Spleen (tissue), 7 donors: Measurements from ENCODE around the gene TSEN54.

Experiments used
- POLR2A ChIP-seq, 3 donors: fragments of 450-650 bp; IDR thresholded peaks; one replicate each; pipeline ENCODE4 v1.5.1; 2017; ENCODE audit warnings: antibody characterized with exemption in 3 of 3, mild to moderate bottlenecking in 1 of 3
- TF ChIP-seq, protein P1 (sequence below), 11 experiments: fragments of 200-600 bp in 7 of 11; fragments of 450-650 bp in 4 of 11; sonication (generic) in 4 of 11; IDR thresholded peaks in 8 of 11; conservative IDR thresholded peaks in 3 of 11; 1 replicate in 7 of 11; 2 replicates in 4 of 11; pipeline versions ENCODE4 v1.4.0 to v1.8.0; 2016 to 2021; ENCODE audit warnings: antibody characterized with exemption in 11 of 11, inconsistent platforms in 4 of 11, mild to moderate bottlenecking in 1 of 11
- donor health status: DM: no; HTN: no; CAD: no; lungs with moderate emphysema.
- donor health status: DM: no; HTN: no; CAD: no.
- donor health status: DM: no; HTN: no; CAD: no.

DNA sequence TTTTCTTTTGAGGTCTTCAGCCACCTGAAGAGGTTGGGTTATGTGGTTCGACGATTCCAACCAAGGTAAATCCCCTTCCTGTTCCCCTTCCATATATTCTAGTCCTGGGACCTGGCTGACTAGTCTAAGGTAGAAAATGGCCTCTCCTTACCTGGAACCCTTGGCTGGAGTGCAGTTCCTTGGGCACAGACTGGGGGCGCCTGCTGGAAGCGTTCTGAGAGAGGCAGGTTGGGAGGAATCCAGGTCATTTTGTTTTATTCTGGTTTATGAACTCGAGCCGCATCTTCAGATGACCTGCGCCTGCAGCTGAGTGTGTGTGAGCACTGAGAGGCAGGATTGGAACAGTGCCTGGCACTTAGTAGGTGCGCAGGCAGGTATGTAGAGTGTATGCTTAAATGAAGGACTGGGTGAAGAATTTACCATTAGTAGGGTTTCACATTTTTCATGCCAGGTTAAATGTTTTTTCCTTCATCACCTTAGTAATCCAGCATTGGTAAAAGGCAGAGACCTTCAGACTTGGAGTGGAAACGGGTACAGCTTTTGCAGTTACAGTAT, 2.7 kb downstream of the TSEN54 start:
- no peak for TF ChIP-seq POLR2A (IDR thresholded peaks at IDR 0.05)
- TF ChIP-seq, protein P1, sequence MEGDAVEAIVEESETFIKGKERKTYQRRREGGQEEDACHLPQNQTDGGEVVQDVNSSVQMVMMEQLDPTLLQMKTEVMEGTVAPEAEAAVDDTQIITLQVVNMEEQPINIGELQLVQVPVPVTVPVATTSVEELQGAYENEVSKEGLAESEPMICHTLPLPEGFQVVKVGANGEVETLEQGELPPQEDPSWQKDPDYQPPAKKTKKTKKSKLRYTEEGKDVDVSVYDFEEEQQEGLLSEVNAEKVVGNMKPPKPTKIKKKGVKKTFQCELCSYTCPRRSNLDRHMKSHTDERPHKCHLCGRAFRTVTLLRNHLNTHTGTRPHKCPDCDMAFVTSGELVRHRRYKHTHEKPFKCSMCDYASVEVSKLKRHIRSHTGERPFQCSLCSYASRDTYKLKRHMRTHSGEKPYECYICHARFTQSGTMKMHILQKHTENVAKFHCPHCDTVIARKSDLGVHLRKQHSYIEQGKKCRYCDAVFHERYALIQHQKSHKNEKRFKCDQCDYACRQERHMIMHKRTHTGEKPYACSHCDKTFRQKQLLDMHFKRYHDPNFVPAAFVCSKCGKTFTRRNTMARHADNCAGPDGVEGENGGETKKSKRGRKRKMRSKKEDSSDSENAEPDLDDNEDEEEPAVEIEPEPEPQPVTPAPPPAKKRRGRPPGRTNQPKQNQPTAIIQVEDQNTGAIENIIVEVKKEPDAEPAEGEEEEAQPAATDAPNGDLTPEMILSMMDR (IDR thresholded peaks at IDR 0.05 in 8 of 11, conservative IDR thresholded peaks at IDR 0.05 in 3 of 11) = no peak
